ENCODE data around the gene ERC1. TPM values are rescaled to one million over a fixed set of nuclear protein-coding genes. Genes with fewer than 3 reads are reported as not detected.

Gene ERC1
- total and polyA plus RNA-seq, 2 of the 4 experiments (the other 2 are of a cell fraction): 11.6 to 25.6 TPM

DNA sequence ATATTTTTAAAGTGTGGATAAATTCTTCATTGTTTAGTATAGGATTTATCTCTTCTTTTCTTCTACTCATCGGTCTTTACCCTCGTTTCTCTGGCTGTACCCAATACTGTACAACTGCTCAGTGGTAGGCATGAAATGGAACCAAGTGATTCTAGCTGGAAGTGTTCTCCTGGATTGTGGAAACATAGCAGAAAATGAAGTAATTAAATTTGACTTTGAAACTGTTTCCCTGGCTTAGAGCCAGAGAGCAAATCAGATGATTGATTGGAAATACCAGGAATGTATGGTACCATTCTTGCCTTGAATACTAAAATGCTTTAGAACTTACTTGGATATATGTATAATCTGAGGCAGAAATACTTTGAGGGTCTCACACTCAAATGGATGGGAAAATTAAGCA lies 292.3 kb downstream of the ERC1 start:
- BruUV-seq (replicated peaks): no TSS peak
- Histone ChIP-seq H3K56ac (ENCODE audit: extremely low read depth, insufficient read depth, low read length) (no peak overlapping the region), H2AK9ac (replicated peaks; ENCODE audit: low read depth, low read length, poor library complexity) (no peak overlapping the region), H3K18ac (ENCODE audit: low read depth, low read length) (no peak overlapping the region), H3K9ac (ENCODE audit: low read depth, low read length) (no peak overlapping the region), H2AFZ (replicated peaks; ENCODE audit: low read length, poor library complexity) (no peak overlapping the region), H3K4me1 (ENCODE audit: control insufficient read depth, insufficient read depth, low read length) (peaks cover 4% of the 10 kb centered on the region), H3K79me1 (ENCODE audit: low read depth in 1 of 2, low read length in 2 of 2) (peaks cover 3 to 11% of the 10 kb centered on the region in 2 experiments; a peak in 1 of 4 replicates), H2BK20ac (ENCODE audit: low read depth, low read length) (no peak overlapping the region), H2AK5ac (ENCODE audit: low read depth, low read length) (no peak overlapping the region), H3K4ac (ENCODE audit: low read depth, low read length) (no peak overlapping the region), H4K8ac (ENCODE audit: low read depth in 2 of 2, low read length in 2 of 2) (no peak overlapping the region), H2BK120ac (ENCODE audit: low read depth, low read length) (no peak overlapping the region), H3K4me3 (ENCODE audit: insufficient read depth, low read depth, low read length) (no peak overlapping the region), H2BK15ac (ENCODE audit: low read depth, low read length) (no peak overlapping the region), H4K91ac (ENCODE audit: insufficient read depth, low read depth, low read length) (no peak overlapping the region), H3K9me1 (ENCODE audit: insufficient read depth, low read length) (no peaks in the 10 kb centered on the region), H4K5ac (ENCODE audit: low read depth, low read length) (no peak overlapping the region), H2BK5ac (ENCODE audit: low read depth, low read length, poor library complexity, severe bottlenecking) (no peak overlapping the region), H4K20me1 (ENCODE audit: insufficient read depth, low read length) (no peaks in the 10 kb centered on the region), H3K27ac (ENCODE audit: insufficient read depth, low read length) (no peak overlapping the region), H3K23ac (ENCODE audit: low read depth, low read length) (no peak overlapping the region), H3K9me3 (ENCODE audit: control insufficient read depth, insufficient read depth, low read length) (no peaks in the 10 kb centered on the region), H3K36me3 (ENCODE audit: control insufficient read depth, insufficient read depth, low read length) (no peaks in the 10 kb centered on the region), H3K27me3 (ENCODE audit: control insufficient read depth, insufficient read depth, low read length) (no peaks in the 10 kb centered on the region), H3K4me2 (ENCODE audit: low read depth, low read length) (no peak overlapping the region), H3K14ac (replicated peaks; ENCODE audit: low read depth, low read length) (no peak overlapping the region)
- DNase-seq (no peak), ATAC-seq (ENCODE audit: low read depth) (no peak)
- TF ChIP-seq, protein P1, sequence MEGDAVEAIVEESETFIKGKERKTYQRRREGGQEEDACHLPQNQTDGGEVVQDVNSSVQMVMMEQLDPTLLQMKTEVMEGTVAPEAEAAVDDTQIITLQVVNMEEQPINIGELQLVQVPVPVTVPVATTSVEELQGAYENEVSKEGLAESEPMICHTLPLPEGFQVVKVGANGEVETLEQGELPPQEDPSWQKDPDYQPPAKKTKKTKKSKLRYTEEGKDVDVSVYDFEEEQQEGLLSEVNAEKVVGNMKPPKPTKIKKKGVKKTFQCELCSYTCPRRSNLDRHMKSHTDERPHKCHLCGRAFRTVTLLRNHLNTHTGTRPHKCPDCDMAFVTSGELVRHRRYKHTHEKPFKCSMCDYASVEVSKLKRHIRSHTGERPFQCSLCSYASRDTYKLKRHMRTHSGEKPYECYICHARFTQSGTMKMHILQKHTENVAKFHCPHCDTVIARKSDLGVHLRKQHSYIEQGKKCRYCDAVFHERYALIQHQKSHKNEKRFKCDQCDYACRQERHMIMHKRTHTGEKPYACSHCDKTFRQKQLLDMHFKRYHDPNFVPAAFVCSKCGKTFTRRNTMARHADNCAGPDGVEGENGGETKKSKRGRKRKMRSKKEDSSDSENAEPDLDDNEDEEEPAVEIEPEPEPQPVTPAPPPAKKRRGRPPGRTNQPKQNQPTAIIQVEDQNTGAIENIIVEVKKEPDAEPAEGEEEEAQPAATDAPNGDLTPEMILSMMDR (conservative IDR thresholded peaks at IDR 0.05; ENCODE audit: low read depth, low read length): no peak
- TF ChIP-seq RCOR1 (IDR thresholded peaks at IDR 0.05; ENCODE audit: insufficient replicate concordance, low read length) (no peak), NFE2L2 (IDR thresholded peaks at IDR 0.05; ENCODE audit: low read depth, low read length) (no peak), RFX5 (IDR thresholded peaks at IDR 0.05; ENCODE audit: low read depth, low read length) (no peak), CEBPB (IDR thresholded peaks at IDR 0.05; ENCODE audit: low read depth, low read length) (no peak), MXI1 (IDR thresholded peaks at IDR 0.05; ENCODE audit: borderline replicate concordance, low read depth, low read length) (no peak), SMC3 (IDR thresholded peaks at IDR 0.05; ENCODE audit: low read depth, low read length) (no peak), FOS (IDR thresholded peaks at IDR 0.05; ENCODE audit: low read depth, low read length) (no peak), CHD1 (IDR thresholded peaks at IDR 0.05; ENCODE audit: low read depth, low read length) (no peak), MAFK (IDR thresholded peaks at IDR 0.05; ENCODE audit: low read depth, low read length) (no peak), POLR2A (IDR thresholded peaks at IDR 0.05; ENCODE audit: low read depth, low read length) (no peak)
- TF ChIP-seq, protein P2, sequence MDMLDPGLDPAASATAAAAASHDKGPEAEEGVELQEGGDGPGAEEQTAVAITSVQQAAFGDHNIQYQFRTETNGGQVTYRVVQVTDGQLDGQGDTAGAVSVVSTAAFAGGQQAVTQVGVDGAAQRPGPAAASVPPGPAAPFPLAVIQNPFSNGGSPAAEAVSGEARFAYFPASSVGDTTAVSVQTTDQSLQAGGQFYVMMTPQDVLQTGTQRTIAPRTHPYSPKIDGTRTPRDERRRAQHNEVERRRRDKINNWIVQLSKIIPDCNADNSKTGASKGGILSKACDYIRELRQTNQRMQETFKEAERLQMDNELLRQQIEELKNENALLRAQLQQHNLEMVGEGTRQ (IDR thresholded peaks at IDR 0.05; ENCODE audit: low read depth, low read length): no peak
- in situ Hi-C loops (cut with MboI; ENCODE audit: low sequenced_read_pairs): no loop called here
- ChIA-PET POLR2A (ENCODE audit: unreplicated experiment) (no interaction called here), CTCF (no interaction called here)
- intact Hi-C loops (cut with micrococcal nuclease): loop anchor here (2.0 to 5.0 kb wide), 2 partner anchors 34 to 293 kb away; no protein-coding TSS in a partner anchor
- WGBS, 2 experiments (ENCODE audit: extremely low coverage in 2 of 2, insufficient read length in 1 of 2): no CpG with 5 or more reads among the region's 2 CpGs
- dilution Hi-C loops (cut with HindIII; ENCODE audit: low sequenced_read_pairs, unreplicated experiment): no loop called here
